Osteoblast (primary cell): ENCODE results near the gene DGKE. TPM values are rescaled to one million over a fixed set of nuclear protein-coding genes. Genes with fewer than 3 reads are reported as not detected.

Source experiments
- DNase-seq: peaks from one replicate; pipeline ENCODE4 v3.0.0; 2011; ENCODE audit warnings: low spot score, mixed read lengths; ENCODE audit not compliant: insufficient read length; ENCODE audit errors: missing footprints
- H2AFZ ChIP-seq: 2 replicates; pipeline ENCODE4 v1.6.0; 2011; ENCODE audit warnings: mild to moderate bottlenecking, low read length
- H3K27ac ChIP-seq: 2 replicates; pipeline ENCODE4 v1.5.1; 2011; ENCODE audit warnings: mild to moderate bottlenecking, low read depth, low read length, moderate library complexity
- H3K27me3 ChIP-seq: 2 replicates; pipeline ENCODE4 v1.6.0; 2012; ENCODE audit warnings: mild to moderate bottlenecking, control low read depth, inconsistent platforms, low read length, moderate library complexity; ENCODE audit not compliant: insufficient read depth
- H3K36me3 ChIP-seq: 2 replicates; pipeline ENCODE4 v1.5.1; 2011; ENCODE audit warnings: mild to moderate bottlenecking, low read length, control low read depth, moderate library complexity; ENCODE audit not compliant: insufficient read depth
- H3K4me1 ChIP-seq: 2 replicates; pipeline ENCODE4 v1.5.1; 2011; ENCODE audit warnings: mild to moderate bottlenecking, low read length, control low read depth, moderate library complexity; ENCODE audit not compliant: insufficient read depth
- H3K4me2 ChIP-seq: 2 replicates; pipeline ENCODE4 v1.6.0; 2011; ENCODE audit warnings: mild to moderate bottlenecking, low read length; ENCODE audit not compliant: insufficient read depth
- H3K4me3 ChIP-seq: fragments of 200-600 bp; sonication (generic); 3 replicates; pipeline ENCODE4 v1.5.1; 2012; ENCODE audit warnings: mild to moderate bottlenecking, low read length, inconsistent platforms; ENCODE audit not compliant: insufficient read depth
- H3K79me2 ChIP-seq: 2 replicates; pipeline ENCODE4 v1.6.0; 2012; ENCODE audit warnings: mild to moderate bottlenecking, low read length, control low read depth, inconsistent platforms; ENCODE audit not compliant: insufficient read depth
- H3K9me3 ChIP-seq: 2 replicates; pipeline ENCODE4 v1.5.1; 2011; ENCODE audit warnings: low read depth, low read length, control low read depth
- H4K20me1 ChIP-seq: 2 replicates; pipeline ENCODE4 v1.6.0; 2012; ENCODE audit warnings: mild to moderate bottlenecking, low read length, control low read depth; ENCODE audit not compliant: insufficient read depth
- total RNA-seq: library from RNA; depleted of rRNA; stranded (reverse); fragments of >200 nt; gene quantifications from 2 replicates; pipeline ENCODE4 v1.2.3, GENCODE V29; 2012
- TF ChIP-seq, protein P1 (sequence below): IDR thresholded peaks from 2 replicates; pipeline ENCODE4 v1.5.1; 2011; ENCODE audit warnings: mild to moderate bottlenecking, low read depth, low read length, moderate library complexity; ENCODE audit errors: extremely low read depth

DGKE gene
- total RNA-seq, 1 donor, result 6.2 TPM

- Histone ChIP-seq H3K4me2 (no peak overlapping the region), H2AFZ (no peak overlapping the region), H3K4me1 (peaks cover 8% of the 10 kb centered on the region), H3K27me3 (no peaks in the 10 kb centered on the region), H3K36me3 (peaks cover 8% of the 10 kb centered on the region), H3K79me2 (no peaks in the 10 kb centered on the region), H3K4me3 (no peak overlapping the region), H3K27ac (no peak overlapping the region), H4K20me1 (no peaks in the 10 kb centered on the region), H3K9me3 (no peaks in the 10 kb centered on the region)
- TF ChIP-seq, protein P1, sequence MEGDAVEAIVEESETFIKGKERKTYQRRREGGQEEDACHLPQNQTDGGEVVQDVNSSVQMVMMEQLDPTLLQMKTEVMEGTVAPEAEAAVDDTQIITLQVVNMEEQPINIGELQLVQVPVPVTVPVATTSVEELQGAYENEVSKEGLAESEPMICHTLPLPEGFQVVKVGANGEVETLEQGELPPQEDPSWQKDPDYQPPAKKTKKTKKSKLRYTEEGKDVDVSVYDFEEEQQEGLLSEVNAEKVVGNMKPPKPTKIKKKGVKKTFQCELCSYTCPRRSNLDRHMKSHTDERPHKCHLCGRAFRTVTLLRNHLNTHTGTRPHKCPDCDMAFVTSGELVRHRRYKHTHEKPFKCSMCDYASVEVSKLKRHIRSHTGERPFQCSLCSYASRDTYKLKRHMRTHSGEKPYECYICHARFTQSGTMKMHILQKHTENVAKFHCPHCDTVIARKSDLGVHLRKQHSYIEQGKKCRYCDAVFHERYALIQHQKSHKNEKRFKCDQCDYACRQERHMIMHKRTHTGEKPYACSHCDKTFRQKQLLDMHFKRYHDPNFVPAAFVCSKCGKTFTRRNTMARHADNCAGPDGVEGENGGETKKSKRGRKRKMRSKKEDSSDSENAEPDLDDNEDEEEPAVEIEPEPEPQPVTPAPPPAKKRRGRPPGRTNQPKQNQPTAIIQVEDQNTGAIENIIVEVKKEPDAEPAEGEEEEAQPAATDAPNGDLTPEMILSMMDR, result no peak
- no peak for DNase-seq
Observed at GRCh38 chr17:56866496-56866895, 32.5 kb downstream of the DGKE start.

GRCh38 chr17:56867948-56868376 is 34.0 kb downstream of the DGKE start:
- peak overlapping the region; percentile 63 for H3K27ac ChIP-seq
- H3K79me2 ChIP-seq, result no peaks in the 10 kb centered on the region
- peak overlapping the region; percentile 6 for H3K4me2 ChIP-seq

GRCh38 chr17:56868716-56869115 is 34.8 kb downstream of the DGKE start:
- Histone ChIP-seq H3K9me3 (no peaks in the 10 kb centered on the region), H3K4me3 (no peak overlapping the region), H3K36me3 (no peaks in the 10 kb centered on the region), H3K27me3 (no peaks in the 10 kb centered on the region), H3K27ac (no peak overlapping the region), H2AFZ (no peak overlapping the region), H4K20me1 (no peaks in the 10 kb centered on the region), H3K4me1 (peaks cover 8% of the 10 kb centered on the region), H3K4me2 (no peak overlapping the region), H3K79me2 (no peaks in the 10 kb centered on the region)
- DNase-seq, result no peak
- TF ChIP-seq, protein P1, result no peak

More at GRCh38 chr17:56867948-56868376, 34.0 kb downstream of the DGKE start:
- DNase-seq, result peak; percentile 71
- no peaks in the 10 kb centered on the region for H4K20me1 ChIP-seq
- H2AFZ ChIP-seq, result no peak overlapping the region
- H3K36me3 ChIP-seq, result no peaks in the 10 kb centered on the region
- H3K27me3 ChIP-seq, result no peaks in the 10 kb centered on the region
- TF ChIP-seq, protein P1, result no peak
- no peaks in the 10 kb centered on the region for H3K9me3 ChIP-seq
- peaks cover 8% of the 10 kb centered on the region for H3K4me1 ChIP-seq
- no peak overlapping the region for H3K4me3 ChIP-seq

DNA sequence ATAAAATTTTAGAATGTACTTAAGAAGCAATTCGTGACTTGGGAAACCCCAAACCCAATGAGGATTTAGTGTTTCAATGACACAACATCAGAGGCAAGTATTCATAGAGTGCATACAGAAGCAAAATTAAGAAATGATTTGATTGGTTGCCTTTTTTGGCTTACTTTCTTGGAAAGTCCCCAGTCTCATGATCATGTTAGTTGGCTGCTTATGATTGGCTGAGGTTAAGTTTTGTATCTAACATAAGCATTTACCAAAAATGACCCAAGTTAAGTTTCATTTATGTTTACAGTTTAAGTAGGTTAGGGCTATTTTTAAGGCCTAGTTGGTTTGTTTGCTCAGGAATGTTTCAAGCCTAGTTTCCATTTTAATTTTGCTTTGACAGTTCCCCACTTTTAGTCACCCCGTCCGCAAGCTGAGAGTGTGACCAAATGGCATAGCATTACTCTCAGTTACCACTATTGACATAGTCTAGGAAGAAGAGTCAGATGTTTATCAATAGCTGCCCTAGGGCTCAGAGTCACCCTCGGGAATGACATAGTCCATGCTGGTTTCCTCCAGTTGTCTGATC is 36.2 kb downstream of the DGKE start:
- Histone ChIP-seq H3K4me2 (no peak overlapping the region), H3K36me3 (no peaks in the 10 kb centered on the region), H3K27ac (no peak overlapping the region), H3K9me3 (no peaks in the 10 kb centered on the region), H2AFZ (no peak overlapping the region), H3K27me3 (no peaks in the 10 kb centered on the region), H3K4me1 (peaks cover 8% of the 10 kb centered on the region), H3K4me3 (no peak overlapping the region), H4K20me1 (no peaks in the 10 kb centered on the region), H3K79me2 (no peaks in the 10 kb centered on the region)
- TF ChIP-seq, protein P1, result no peak
- DNase-seq, result peak; percentile 3
